Progenitor cell of endocrine pancreas (in vitro differentiated cells): ENCODE measurements around the gene APBA1. TPM values are rescaled to one million over a fixed set of nuclear protein-coding genes. Genes with fewer than 3 reads are reported as not detected.

Experiments used
- DNase-seq: peaks from one replicate; pipeline ENCODE4 v3.0.0; 2021; ENCODE audit warnings: low spot score; ENCODE audit not compliant: unreplicated experiment
- H3K27ac Mint-ChIP-seq: 2 replicates; pipeline ENCODE4 v1.8.0; 2021; ENCODE audit warnings: mild to moderate bottlenecking, moderate library complexity, mixed read lengths
- H3K27me3 Mint-ChIP-seq: 2 replicates; pipeline ENCODE4 v1.8.0; 2021; ENCODE audit warnings: mixed read lengths
- H3K36me3 Mint-ChIP-seq: 2 replicates; pipeline ENCODE4 v1.8.0; 2022; ENCODE audit warnings: mixed read lengths; ENCODE audit not compliant: insufficient read depth
- H3K4me1 Mint-ChIP-seq: 2 replicates; pipeline ENCODE4 v1.8.0; 2021; ENCODE audit warnings: low read depth, mixed read lengths
- H3K4me3 Mint-ChIP-seq: 2 replicates; pipeline ENCODE4 v1.8.0; 2021; ENCODE audit warnings: low read depth, mild to moderate bottlenecking, moderate library complexity, mixed read lengths
- H3K9me3 Mint-ChIP-seq: 2 replicates; pipeline ENCODE4 v1.8.0; 2021; ENCODE audit warnings: low read depth, mixed read lengths
- CTCF ChIP-seq: fragments of 200-600 bp; sonication (generic); IDR thresholded peaks from one replicate; pipeline ENCODE4 v1.5.0; 2021; ENCODE audit warnings: antibody characterized with exemption, mild to moderate bottlenecking; ENCODE audit not compliant: unreplicated experiment
- total RNA-seq: library from RNA; stranded (reverse); gene quantifications from 2 replicates; pipeline ENCODE4 v1.2.1, GENCODE V29; 2021

APBA1 gene
- total RNA-seq, 1 donor from 2014 or later = 1.8 TPM

GRCh38 chr9:69498470-69498869 lies 173.7 kb downstream of the APBA1 start:
- no peak for DNase-seq

DNA sequence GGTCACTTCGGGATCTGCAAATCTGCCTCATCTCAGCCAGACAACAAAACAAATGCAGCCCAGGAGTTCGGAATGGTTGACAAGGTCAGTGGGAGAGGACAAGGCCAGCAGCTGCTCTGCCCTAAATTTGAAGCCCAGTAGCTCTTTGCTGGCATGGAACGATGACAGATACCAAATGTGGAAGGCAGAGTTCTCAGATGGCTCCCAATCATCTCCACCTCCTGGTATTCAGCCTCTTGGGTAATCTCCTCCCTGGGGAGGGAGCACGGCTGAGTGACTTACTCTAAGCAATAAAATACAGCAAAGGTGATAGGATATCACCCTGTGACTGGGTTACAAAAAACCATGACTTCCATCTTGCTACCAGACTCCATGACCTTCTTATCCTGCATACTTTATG lies 174.4 kb downstream of the APBA1 start:
- peak overlapping the region; percentile 51 for H3K27ac Mint-ChIP-seq
- no peaks in the 10 kb centered on the region for H3K9me3 Mint-ChIP-seq
- no peak overlapping the region for H3K4me3 Mint-ChIP-seq
- peaks cover 11% of the 10 kb centered on the region for H3K27me3 Mint-ChIP-seq
- H3K4me1 Mint-ChIP-seq = peaks cover 27% of the 10 kb centered on the region
- no peak for DNase-seq
- no peaks in the 10 kb centered on the region for H3K36me3 Mint-ChIP-seq
- TF ChIP-seq CTCF = no peak

More at GRCh38 chr9:69498470-69498869, 173.7 kb downstream of the APBA1 start:
- Mint-ChIP-seq H3K9me3 (no peaks in the 10 kb centered on the region), H3K4me1 (peaks cover 27% of the 10 kb centered on the region), H3K27ac (no peak overlapping the region), H3K36me3 (no peaks in the 10 kb centered on the region), H3K4me3 (no peak overlapping the region), H3K27me3 (peaks cover 11% of the 10 kb centered on the region)
- no peak for TF ChIP-seq CTCF

GRCh38 chr9:69496846-69497450 lies 175.2 kb downstream of the APBA1 start:
- TF ChIP-seq CTCF = no peak
- Mint-ChIP-seq H3K4me3 (no peak overlapping the region), H3K4me1 (peaks cover 27% of the 10 kb centered on the region), H3K27me3 (peaks cover 11% of the 10 kb centered on the region), H3K9me3 (no peaks in the 10 kb centered on the region), H3K36me3 (no peaks in the 10 kb centered on the region), H3K27ac (no peak overlapping the region)
- no peak for DNase-seq

DNA sequence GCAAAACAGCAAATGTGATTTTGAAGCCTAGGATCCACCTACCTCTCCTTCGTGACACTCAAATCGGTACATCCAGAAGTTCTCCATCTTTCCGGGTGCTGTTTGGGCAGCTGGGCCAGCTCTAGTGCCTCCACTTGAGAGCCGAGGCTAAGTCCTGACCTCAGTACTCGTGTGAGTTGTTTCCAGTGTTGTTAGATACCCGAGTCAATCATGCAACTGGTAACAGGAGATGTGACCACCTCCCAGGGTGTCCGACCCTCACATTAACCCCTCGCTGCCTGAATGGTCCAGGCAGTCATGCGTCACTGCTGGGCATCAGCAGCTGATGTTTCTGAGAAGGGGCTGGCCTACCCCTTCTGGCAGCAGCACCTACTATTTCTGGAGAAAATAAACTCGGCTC lies 176.9 kb downstream of the APBA1 start:
- Mint-ChIP-seq H3K4me1 (peaks cover 18% of the 10 kb centered on the region), H3K9me3 (no peaks in the 10 kb centered on the region), H3K36me3 (no peaks in the 10 kb centered on the region), H3K27ac (no peak overlapping the region), H3K4me3 (no peak overlapping the region), H3K27me3 (peaks cover 11% of the 10 kb centered on the region)
- DNase-seq = no peak
- TF ChIP-seq CTCF = no peak

DNA sequence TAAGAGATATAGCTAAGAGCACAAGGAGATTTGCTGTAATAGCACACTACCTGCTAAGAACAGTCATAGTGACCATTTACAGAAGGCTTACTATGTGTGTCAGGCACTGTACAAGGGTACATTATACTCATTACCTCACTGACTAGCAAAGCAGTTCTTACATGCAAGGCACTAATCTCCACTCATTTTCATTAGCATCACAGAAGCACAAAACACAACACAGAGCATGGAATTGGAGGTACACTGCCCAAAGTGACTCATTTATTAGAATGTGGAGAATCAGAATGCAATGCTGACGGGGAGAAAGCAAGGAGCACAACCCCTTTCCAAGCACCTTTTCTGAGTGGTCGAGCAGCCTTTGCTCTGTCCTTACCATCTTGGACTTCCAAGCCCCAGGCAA lies 177.4 kb downstream of the APBA1 start:
- H3K27ac Mint-ChIP-seq = no peak overlapping the region
- H3K27me3 Mint-ChIP-seq = peaks cover 11% of the 10 kb centered on the region
- H3K36me3 Mint-ChIP-seq = no peaks in the 10 kb centered on the region
- H3K9me3 Mint-ChIP-seq = no peaks in the 10 kb centered on the region
- no peak for TF ChIP-seq CTCF
- H3K4me3 Mint-ChIP-seq = no peak overlapping the region
- H3K4me1 Mint-ChIP-seq = peaks cover 12% of the 10 kb centered on the region
- no peak for DNase-seq
